Kidney epithelial cell (primary cell): Measurements from ENCODE around the gene GUK1. TPM values are rescaled to one million over a fixed set of nuclear protein-coding genes. Genes with fewer than 3 reads are reported as not detected.

Experiments used
- DNase-seq: peaks from one replicate; pipeline ENCODE4 v3.0.0-alpha.2; 2010; ENCODE audit warnings: low read depth
- H3K27me3 ChIP-seq: 2 replicates; pipeline ENCODE4 v1.6.0; 2011; ENCODE audit warnings: low read length; ENCODE audit not compliant: control insufficient read depth, insufficient read depth
- H3K36me3 ChIP-seq: 2 replicates; pipeline ENCODE4 v1.5.1; 2011; ENCODE audit warnings: low read length; ENCODE audit not compliant: control insufficient read depth, insufficient read depth
- H3K4me3 ChIP-seq: 2 replicates; pipeline ENCODE4 v1.5.1; 2011; ENCODE audit warnings: low read depth, mild to moderate bottlenecking, control low read depth, low read length
- total RNA-seq: library from RNA; depleted of rRNA; stranded (reverse); fragments of >200 nt; gene quantifications from 2 replicates; pipeline ENCODE4 v1.2.3, GENCODE V29; 2015
- TF ChIP-seq, protein P1 (sequence below): IDR thresholded peaks from 2 replicates; pipeline ENCODE4 v1.5.1; 2011; ENCODE audit warnings: mild to moderate bottlenecking, moderate library complexity, low read length, control low read depth, inconsistent platforms; ENCODE audit not compliant: insufficient read depth, poor library complexity, severe bottlenecking

The GUK1 gene
- total RNA-seq, 1 donor from 2014 or later = 302 TPM

DNA sequence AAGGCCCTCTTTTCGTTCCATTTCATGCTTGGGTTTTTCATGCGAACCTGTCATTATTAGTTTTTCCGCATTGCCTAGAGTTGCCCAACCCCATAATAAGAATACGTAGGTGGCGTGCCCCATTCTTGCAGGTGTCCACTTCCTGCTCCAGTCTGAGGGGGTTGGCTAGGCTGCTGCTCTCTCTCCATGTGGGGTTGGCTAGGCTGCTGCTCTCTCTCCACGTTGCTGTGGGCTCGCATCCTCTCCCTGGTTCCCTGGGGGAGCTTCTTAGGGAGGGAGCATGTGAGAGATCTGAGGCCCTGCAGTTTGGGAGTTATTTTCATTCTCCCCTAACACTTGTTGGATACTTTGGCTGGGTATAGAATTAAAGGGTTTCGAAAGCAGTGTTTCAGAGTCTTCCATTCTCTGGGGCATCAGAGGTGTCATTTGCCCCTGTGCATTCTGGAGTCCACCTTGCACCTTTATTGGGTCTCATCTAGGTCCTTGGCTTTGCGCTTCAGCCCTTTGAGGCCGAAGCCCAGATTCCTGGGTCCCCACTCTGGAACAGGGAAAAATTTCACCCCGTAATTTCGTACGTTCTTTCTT, 45.6 kb upstream of the GUK1 start:
- no peak for DNase-seq
- Histone ChIP-seq H3K36me3 (peaks cover 2% of the 10 kb centered on the region), H3K4me3 (no peak overlapping the region), H3K27me3 (no peaks in the 10 kb centered on the region)
- TF ChIP-seq, protein P1, sequence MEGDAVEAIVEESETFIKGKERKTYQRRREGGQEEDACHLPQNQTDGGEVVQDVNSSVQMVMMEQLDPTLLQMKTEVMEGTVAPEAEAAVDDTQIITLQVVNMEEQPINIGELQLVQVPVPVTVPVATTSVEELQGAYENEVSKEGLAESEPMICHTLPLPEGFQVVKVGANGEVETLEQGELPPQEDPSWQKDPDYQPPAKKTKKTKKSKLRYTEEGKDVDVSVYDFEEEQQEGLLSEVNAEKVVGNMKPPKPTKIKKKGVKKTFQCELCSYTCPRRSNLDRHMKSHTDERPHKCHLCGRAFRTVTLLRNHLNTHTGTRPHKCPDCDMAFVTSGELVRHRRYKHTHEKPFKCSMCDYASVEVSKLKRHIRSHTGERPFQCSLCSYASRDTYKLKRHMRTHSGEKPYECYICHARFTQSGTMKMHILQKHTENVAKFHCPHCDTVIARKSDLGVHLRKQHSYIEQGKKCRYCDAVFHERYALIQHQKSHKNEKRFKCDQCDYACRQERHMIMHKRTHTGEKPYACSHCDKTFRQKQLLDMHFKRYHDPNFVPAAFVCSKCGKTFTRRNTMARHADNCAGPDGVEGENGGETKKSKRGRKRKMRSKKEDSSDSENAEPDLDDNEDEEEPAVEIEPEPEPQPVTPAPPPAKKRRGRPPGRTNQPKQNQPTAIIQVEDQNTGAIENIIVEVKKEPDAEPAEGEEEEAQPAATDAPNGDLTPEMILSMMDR = no peak

DNA sequence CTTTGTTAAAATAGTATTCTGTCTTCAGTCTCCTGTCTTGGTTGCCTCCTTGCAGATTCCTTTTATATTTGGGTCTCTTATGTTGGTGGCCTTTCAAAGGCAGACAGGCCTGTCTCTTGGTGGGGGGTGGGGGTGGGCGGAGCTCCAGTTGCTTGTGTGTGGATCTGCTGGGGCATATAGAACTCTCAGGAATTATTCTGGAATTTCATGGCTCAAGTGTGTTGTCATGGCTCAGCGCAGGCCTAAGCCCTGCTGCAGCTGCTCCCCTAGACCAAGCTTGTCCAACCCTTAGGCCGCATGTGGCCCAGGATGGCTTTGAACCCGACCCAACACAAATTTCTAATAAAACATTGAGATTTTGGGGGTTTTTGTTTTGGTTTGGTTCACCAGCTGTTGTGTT, 44.9 kb upstream of the GUK1 start:
- H3K36me3 ChIP-seq = peaks cover 5% of the 10 kb centered on the region
- DNase-seq = no peak
- TF ChIP-seq, protein P1 = no peak
- no peaks in the 10 kb centered on the region for H3K27me3 ChIP-seq
- H3K4me3 ChIP-seq = no peak overlapping the region

DNA sequence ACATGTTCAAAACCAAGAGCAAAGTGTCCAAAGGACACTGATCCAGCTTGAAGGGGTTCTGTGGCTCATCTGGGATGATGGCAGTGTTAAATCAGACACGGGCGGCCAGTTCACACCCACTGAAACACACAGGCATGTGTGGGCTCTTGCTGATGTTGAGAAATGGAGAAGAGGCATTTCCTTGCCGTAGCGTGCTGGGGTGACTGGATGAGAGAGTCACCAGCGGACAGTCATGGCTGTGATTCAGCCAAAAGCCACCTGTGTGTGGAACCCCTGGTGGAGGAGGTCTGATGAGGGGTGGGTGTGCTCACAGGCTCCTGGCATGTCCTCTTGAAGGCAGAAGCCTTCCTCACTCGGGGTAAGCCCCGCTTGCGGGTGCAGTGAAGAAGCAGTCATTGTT, 44.1 kb upstream of the GUK1 start:
- DNase-seq = no peak
- TF ChIP-seq, protein P1 = no peak
- Histone ChIP-seq H3K36me3 (peaks cover 5% of the 10 kb centered on the region), H3K27me3 (no peaks in the 10 kb centered on the region), H3K4me3 (no peak overlapping the region)

DNA sequence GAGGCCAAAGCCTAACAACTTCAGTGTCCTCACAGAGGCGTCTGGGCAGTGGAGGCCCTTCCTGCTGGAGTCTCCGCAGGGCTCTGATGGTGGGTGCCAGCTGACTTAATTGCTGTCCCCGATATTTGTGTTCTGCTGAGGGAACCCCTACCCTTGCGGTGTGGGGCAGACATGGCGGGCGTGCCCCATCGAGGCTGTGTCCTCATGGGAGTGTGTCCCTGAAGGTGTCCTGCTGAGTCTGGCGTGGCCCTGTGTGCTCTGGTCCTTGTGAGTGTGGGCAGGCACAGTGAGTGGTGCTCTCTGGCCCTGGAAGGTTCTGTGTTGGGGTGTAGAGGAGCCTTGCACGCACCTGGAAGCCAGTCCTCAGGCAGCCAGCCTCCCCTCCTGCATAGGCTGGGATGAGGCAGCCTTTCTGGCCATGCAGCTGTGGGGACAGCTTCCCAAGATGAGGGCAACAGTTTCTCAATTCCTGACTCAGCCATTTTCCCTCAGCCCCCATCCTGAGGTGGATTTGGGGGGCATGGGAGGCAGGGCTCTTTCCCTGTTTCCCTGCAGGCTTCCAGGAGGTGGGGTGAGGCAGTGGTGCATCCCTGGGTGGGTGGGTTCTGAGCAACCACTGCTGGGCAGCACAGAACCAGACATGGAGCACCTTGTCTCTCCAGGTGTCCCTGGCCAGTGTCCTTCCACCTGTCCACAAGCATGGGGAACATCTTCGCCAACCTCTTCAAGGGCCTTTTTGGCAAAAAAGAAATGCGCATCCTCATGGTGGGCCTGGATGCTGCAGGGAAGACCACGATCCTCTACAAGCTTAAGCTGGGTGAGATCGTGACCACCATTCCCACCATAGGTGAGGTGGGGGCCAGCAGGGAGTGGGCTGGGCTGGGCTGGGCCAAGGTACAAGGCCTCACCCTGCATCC, 43.4 kb upstream of the GUK1 start:
- TF ChIP-seq, protein P1 = no peak
- H3K4me3 ChIP-seq = no peak overlapping the region
- H3K36me3 ChIP-seq = peaks cover 5% of the 10 kb centered on the region
- DNase-seq = no peak
- no peaks in the 10 kb centered on the region for H3K27me3 ChIP-seq

DNA sequence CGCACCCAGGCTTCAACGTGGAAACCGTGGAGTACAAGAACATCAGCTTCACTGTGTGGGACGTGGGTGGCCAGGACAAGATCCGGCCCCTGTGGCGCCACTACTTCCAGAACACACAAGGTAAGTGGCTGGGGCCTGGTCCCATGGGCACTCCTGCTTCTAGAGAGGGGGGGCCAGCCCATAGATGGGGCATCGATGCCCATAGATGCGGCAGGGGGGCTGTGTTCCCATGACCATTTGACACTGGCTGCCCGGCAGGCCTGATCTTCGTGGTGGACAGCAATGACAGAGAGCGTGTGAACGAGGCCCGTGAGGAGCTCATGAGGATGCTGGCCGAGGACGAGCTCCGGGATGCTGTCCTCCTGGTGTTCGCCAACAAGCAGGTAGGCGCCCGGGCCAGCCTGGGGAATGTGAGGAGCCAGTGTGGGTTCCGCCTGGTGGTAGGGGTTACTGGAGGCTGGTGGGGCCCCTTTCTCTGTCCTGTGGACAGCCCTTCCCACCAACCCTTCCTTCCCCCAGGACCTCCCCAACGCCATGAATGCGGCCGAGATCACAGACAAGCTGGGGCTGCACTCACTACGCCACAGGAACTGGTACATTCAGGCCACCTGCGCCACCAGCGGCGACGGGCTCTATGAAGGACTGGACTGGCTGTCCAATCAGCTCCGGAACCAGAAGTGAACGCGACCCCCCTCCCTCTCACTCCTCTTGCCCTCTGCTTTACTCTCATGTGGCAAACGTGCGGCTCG, 42.6 kb upstream of the GUK1 start:
- TF ChIP-seq, protein P1 = no peak
- H3K27me3 ChIP-seq = no peaks in the 10 kb centered on the region
- peaks cover 5% of the 10 kb centered on the region for H3K36me3 ChIP-seq
- no peak overlapping the region for H3K4me3 ChIP-seq
- DNase-seq = no peak
